GM21390 (cell line): ENCODE measurements around the gene ITGAD.

ENCODE experiments used
- ATAC-seq: cut with Tn5 transposase; IDR thresholded peaks from one replicate; pipeline ENCODE4 v1.9.1; 2021; ENCODE audit not compliant: unreplicated experiment

Gene ITGAD

GRCh38 chr16:31458844-31459686, 65.9 kb downstream of the ITGAD start, which contains the start of gene ARMC5:
TSS of gene ARMC5 (plus strand) at chr16:31459501. CDS start at chr16:31459525, 24 bp downstream.
- ATAC-seq = peak; percentile 66

- peak; percentile 62 for ATAC-seq
These were observed 66.8 kb downstream of the ITGAD start for GRCh38 chr16:31459687-31460581.

GRCh38 chr16:31460582-31461002, 67.5 kb downstream of the ITGAD start:
- no peak for ATAC-seq

GRCh38 chr16:31461201-31461920, 68.2 kb downstream of the ITGAD start:
- ATAC-seq = no peak

- no peak for ATAC-seq
These were observed 69.0 kb downstream of the ITGAD start for GRCh38 chr16:31461921-31462804.

- ATAC-seq = no peak
These were observed 71.2 kb downstream of the ITGAD start for GRCh38 chr16:31464348-31464769.

- ATAC-seq = no peak
These were observed 71.7 kb downstream of the ITGAD start for GRCh38 chr16:31464781-31465260.

GRCh38 chr16:31465788-31466370, 72.7 kb downstream of the ITGAD start:
- no peak for ATAC-seq

- no peak for ATAC-seq
These were observed 73.3 kb downstream of the ITGAD start for GRCh38 chr16:31466381-31466841.

- peak; percentile 58 for ATAC-seq
These were observed 74.1 kb downstream of the ITGAD start for GRCh38 chr16:31467151-31467773.

GRCh38 chr16:31467858-31468257, 74.7 kb downstream of the ITGAD start:
- no peak for ATAC-seq

- no peak for ATAC-seq
These were observed 77.5 kb downstream of the ITGAD start for GRCh38 chr16:31470615-31471014.

GRCh38 chr16:31471241-31471874, 78.2 kb downstream of the ITGAD start:
- ATAC-seq = no peak

- ATAC-seq = no peak
These were observed 79.0 kb downstream of the ITGAD start, which contains the start of gene TGFB1I1 for GRCh38 chr16:31471875-31472708. TSS of gene TGFB1I1 (plus strand) at chr16:31472152. CDS start at chr16:31472189, 37 bp downstream.

- ATAC-seq = no peak
These were observed 79.6 kb downstream of the ITGAD start for GRCh38 chr16:31472709-31473203.

- no peak for ATAC-seq
These were observed 80.3 kb downstream of the ITGAD start for GRCh38 chr16:31473264-31473984.
